GM12864 (cell line): ENCODE data around the gene CCNL2.

Experiments
- DNase-seq: peaks from one replicate; pipeline ENCODE4 v3.0.0-alpha.2; 2011; ENCODE audit warnings: low read depth
- H3K4me3 ChIP-seq: 2 replicates; pipeline ENCODE4 v1.5.1; 2011; ENCODE audit warnings: mild to moderate bottlenecking, low read depth, low read length, control low read depth
- CTCF ChIP-seq: IDR thresholded peaks from 2 replicates; pipeline ENCODE4 v1.5.1; 2011; ENCODE audit warnings: low read depth, mild to moderate bottlenecking, moderate library complexity, low read length, control low read depth, inconsistent platforms; ENCODE audit errors: missing control alignments

The CCNL2 gene

GRCh38 chr1:1359308-1359663, 39.8 kb downstream of the CCNL2 start:
- TF ChIP-seq CTCF, result no peak
- no peak overlapping the region for H3K4me3 ChIP-seq
- DNase-seq, result no peak

- no peak within 1 kb of the TSS for H3K4me3 ChIP-seq
- no peak for DNase-seq
- no peak for TF ChIP-seq CTCF
Observed at GRCh38 chr1:1358433-1359271, 40.5 kb downstream of the CCNL2 start, which contains the start of gene MXRA8. MXRA8 (minus strand) TSS chr1:1358555; CDS start chr1:1358504, 51 bp downstream.

- TF ChIP-seq CTCF, result no peak
- no peak overlapping the region for H3K4me3 ChIP-seq
- DNase-seq, result no peak
Observed at GRCh38 chr1:1357871-1358432, 41.2 kb downstream of the CCNL2 start.

- no peak for DNase-seq
Observed at GRCh38 chr1:1356796-1357401, 42.2 kb downstream of the CCNL2 start.

GRCh38 chr1:1356166-1356795, 42.9 kb downstream of the CCNL2 start:
- H3K4me3 ChIP-seq, result no peak overlapping the region
- no peak for DNase-seq
- TF ChIP-seq CTCF, result no peak

More at GRCh38 chr1:1356796-1357401, 42.2 kb downstream of the CCNL2 start:
- no peak overlapping the region for H3K4me3 ChIP-seq
- TF ChIP-seq CTCF, result no peak

- no peak for DNase-seq
- no peak overlapping the region for H3K4me3 ChIP-seq
- TF ChIP-seq CTCF, result no peak
Observed at GRCh38 chr1:1355416-1355815, 43.7 kb downstream of the CCNL2 start.
